Esophagus muscularis mucosa (tissue), 4 donors: ENCODE measurements around the gene LDHD. TPM values are rescaled to one million over a fixed set of nuclear protein-coding genes. Genes with fewer than 3 reads are reported as not detected.

Experiments
- DNase-seq: peaks from one replicate; pipeline ENCODE4 v3.0.0-alpha.2; 2017; ENCODE audit errors: extremely low spot score
- H3K27ac ChIP-seq, 4 donors: fragments of 200-600 bp; sonication (generic); replicated peaks in 1 of 4; 1 replicate in 3 of 4; 2 replicates in 1 of 4; pipeline ENCODE4 v1.5.1; 2016 to 2019; ENCODE audit warnings: mild to moderate bottlenecking in 1 of 4
- H3K27me3 ChIP-seq, 4 donors: fragments of 200-600 bp; sonication (generic); one replicate each; pipeline versions ENCODE4 v1.5.1 to v1.6.0; 2016 to 2019
- H3K36me3 ChIP-seq, 4 donors: fragments of 200-600 bp; sonication (generic); one replicate each; pipeline ENCODE4 v1.5.1; 2016 to 2019
- H3K4me1 ChIP-seq, 4 donors: fragments of 200-600 bp; sonication (generic); one replicate each; pipeline ENCODE4 v1.5.1; 2016 to 2019
- H3K4me3 ChIP-seq, 4 donors: fragments of 200-600 bp; sonication (generic); 1 replicate in 2 of 4; 2 replicates in 2 of 4; pipeline ENCODE4 v1.5.1; 2016 to 2019; ENCODE audit warnings: mild to moderate bottlenecking in 4 of 4, moderate library complexity in 1 of 4
- H3K9me3 ChIP-seq, 4 donors: fragments of 200-600 bp; sonication (generic); 1 replicate in 3 of 4; 2 replicates in 1 of 4; pipeline ENCODE4 v1.5.1; 2016 to 2019
- EP300 ChIP-seq: sonication (generic); formaldehyde crosslinking; IDR thresholded peaks from one replicate; pipeline ENCODE4 v1.6.1; 2017; ENCODE audit warnings: antibody characterized with exemption
- POLR2A ChIP-seq: fragments of 450-650 bp; IDR thresholded peaks from one replicate; pipeline ENCODE4 v1.6.1; 2017; ENCODE audit warnings: antibody characterized with exemption, moderate library complexity, mild to moderate bottlenecking, low read depth
- POLR2AphosphoS5 ChIP-seq, 2 donors: sonication (generic); formaldehyde crosslinking; IDR thresholded peaks; one replicate each; pipeline ENCODE4 v1.6.1; 2017; ENCODE audit warnings: antibody characterized with exemption in 2 of 2
- WGBS: methylation state at CpG from one replicate; pipeline ENCODE4 v1.1.5; 2018; 5-methylcytosine and 5-hydroxymethylcytosine counted together
- intact Hi-C: fragments of 100-400 bp; cut with DNase I; formaldehyde crosslinking; loops from one replicate; pipeline ENCODE4 v1.15.1; 2023
- total RNA-seq, 4 donors: library from RNA; depleted of rRNA; stranded (reverse); fragments of >200 nt; gene quantifications; one replicate each; pipeline versions ENCODE4 v1.1.0 to v1.2.1, GENCODE V29; 2016
- TF ChIP-seq, protein P1 (sequence below), 3 experiments: fragments of 200-600 bp in 2 of 3; fragments of 450-650 bp in 1 of 3; sonication (generic) in 2 of 3; IDR thresholded peaks; one replicate each; pipeline ENCODE4 v1.5.1; 2017 to 2019; ENCODE audit warnings: antibody characterized with exemption in 3 of 3, mild to moderate bottlenecking in 2 of 3, moderate library complexity in 1 of 3

LDHD gene
- total RNA-seq, 4 donors from 2014 or later: 6.7 to 13.2 (median 8.7) TPM

DNA sequence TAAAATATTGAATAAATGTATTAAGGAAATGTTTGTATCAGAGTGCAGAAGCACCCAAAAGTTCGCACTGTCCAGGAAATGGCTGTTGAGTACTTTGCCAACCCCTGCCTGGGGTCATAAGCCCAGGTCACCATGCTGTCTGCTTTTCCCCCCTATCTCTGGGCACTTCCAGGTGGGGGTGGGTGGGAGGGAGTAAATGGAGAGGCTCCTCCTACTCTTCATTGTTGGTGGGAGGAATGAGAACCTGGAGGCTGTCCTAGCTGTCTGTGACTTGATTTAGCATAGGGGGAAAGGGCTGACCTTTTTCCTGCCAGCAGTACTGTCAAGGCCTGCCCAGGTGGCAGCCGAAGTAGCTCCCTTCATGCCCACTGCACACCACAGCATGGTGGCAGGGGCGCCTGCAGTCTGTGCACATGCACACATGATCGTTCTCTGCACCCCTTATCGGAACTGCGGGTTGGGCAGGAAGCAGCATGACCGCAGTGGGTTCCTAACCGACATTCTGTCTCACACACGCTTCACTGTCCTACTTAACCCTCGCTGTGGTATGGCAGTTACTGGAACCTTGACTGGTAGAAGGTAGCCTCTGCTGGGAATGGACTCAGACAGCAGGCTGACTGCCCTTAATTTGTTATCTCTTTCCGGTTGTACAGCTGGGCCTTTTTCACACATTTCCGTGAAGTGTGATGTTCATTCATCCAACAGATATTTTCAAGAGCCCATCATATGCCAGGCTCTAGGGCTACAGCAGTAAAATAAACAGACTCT is 41.5 kb downstream of the LDHD start:
- Histone ChIP-seq H3K4me1 (peaks cover 12 to 36% (median 21%) of the 10 kb centered on the region in 4 donors), H3K9me3 (no peaks in the 10 kb centered on the region), H3K4me3 (no peak overlapping the region), H3K27ac (no peak overlapping the region), H3K36me3 (no peaks in the 10 kb centered on the region), H3K27me3 (no peaks in the 10 kb centered on the region)
- WGBS: 82% methylated on average over 5 of the region's 12 CpGs
- DNase-seq: no peak
- intact Hi-C loops: no loop called here
- TF ChIP-seq POLR2A: no peak
- TF ChIP-seq POLR2AphosphoS5 (IDR thresholded peaks at IDR 0.05): peak in 1 of 2 donors; percentile 8

- Histone ChIP-seq H3K4me1 (peaks cover 16 to 38% (median 27%) of the 10 kb centered on the region in 4 donors), H3K27ac (no peak overlapping the region), H3K4me3 (no peak overlapping the region), H3K27me3 (no peaks in the 10 kb centered on the region), H3K9me3 (no peaks in the 10 kb centered on the region), H3K36me3 (no peaks in the 10 kb centered on the region)
- TF ChIP-seq POLR2A (no peak), EP300 (no peak)
- TF ChIP-seq, protein P1, sequence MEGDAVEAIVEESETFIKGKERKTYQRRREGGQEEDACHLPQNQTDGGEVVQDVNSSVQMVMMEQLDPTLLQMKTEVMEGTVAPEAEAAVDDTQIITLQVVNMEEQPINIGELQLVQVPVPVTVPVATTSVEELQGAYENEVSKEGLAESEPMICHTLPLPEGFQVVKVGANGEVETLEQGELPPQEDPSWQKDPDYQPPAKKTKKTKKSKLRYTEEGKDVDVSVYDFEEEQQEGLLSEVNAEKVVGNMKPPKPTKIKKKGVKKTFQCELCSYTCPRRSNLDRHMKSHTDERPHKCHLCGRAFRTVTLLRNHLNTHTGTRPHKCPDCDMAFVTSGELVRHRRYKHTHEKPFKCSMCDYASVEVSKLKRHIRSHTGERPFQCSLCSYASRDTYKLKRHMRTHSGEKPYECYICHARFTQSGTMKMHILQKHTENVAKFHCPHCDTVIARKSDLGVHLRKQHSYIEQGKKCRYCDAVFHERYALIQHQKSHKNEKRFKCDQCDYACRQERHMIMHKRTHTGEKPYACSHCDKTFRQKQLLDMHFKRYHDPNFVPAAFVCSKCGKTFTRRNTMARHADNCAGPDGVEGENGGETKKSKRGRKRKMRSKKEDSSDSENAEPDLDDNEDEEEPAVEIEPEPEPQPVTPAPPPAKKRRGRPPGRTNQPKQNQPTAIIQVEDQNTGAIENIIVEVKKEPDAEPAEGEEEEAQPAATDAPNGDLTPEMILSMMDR (IDR thresholded peaks at IDR 0.05): no peak
- no peak for DNase-seq
- WGBS: 82% methylated on average over 3 of the region's 4 CpGs
- intact Hi-C loops: no loop called here
Measured at GRCh38 chr16:75074304-75074793, 42.2 kb downstream of the LDHD start.

- Histone ChIP-seq H3K4me1 (peaks cover 16 to 32% (median 27%) of the 10 kb centered on the region in 4 donors), H3K4me3 (no peak overlapping the region), H3K27ac (no peak overlapping the region), H3K9me3 (no peaks in the 10 kb centered on the region), H3K36me3 (no peaks in the 10 kb centered on the region), H3K27me3 (no peaks in the 10 kb centered on the region)
- no peak for TF ChIP-seq POLR2AphosphoS5 (IDR thresholded peaks at IDR 0.05)
- no peak for TF ChIP-seq EP300
- no peak for TF ChIP-seq POLR2A
- TF ChIP-seq, protein P1 (IDR thresholded peaks at IDR 0.05): no peak
- DNase-seq: no peak
- WGBS: 83% methylated on average over 16 of the region's 20 CpGs
- intact Hi-C loops: no loop called here
Measured at GRCh38 chr16:75073545-75074303, 42.9 kb downstream of the LDHD start.

DNA sequence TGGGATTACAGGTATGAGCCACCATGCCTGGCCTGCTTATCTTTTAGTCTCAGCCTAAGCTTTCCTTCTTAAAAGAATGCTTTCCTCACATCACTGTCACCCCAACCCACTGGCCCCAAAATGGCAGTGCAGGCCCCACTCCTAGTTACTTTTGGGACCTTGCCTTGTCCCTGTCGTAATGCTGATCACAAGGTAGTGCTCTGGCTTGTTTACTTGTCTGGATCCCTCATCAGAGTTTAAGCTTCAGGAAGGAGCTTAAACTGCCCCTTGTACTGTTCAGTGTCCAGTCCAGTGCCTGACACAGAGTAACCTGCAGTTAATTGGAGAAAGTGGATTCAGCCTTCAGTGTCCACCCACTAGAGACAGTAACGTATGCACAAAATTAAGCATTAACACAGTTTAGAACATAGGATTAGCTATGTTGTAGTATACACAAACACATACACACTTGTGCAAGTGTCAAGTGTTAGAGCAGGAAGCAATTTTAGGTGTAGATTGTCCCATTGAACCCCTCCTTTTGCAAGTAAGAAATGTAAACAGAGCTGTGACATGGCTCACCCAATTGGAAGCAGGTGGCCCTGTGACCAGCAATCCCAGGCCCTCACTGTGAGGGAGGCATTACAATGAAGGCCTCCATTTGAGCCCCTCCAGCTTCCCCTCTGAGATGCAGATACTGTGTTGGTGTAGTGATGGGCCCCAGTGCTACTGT is 44.2 kb downstream of the LDHD start:
- H3K4me1 ChIP-seq: peaks cover 16 to 32% (median 27%) of the 10 kb centered on the region in 4 donors
- 91% methylated on average over 2 of the region's 2 CpGs for WGBS
- no peaks in the 10 kb centered on the region for H3K36me3 ChIP-seq
- H3K4me3 ChIP-seq: no peak overlapping the region
- no peak overlapping the region for H3K27ac ChIP-seq
- intact Hi-C loops: no loop called here
- no peaks in the 10 kb centered on the region for H3K27me3 ChIP-seq
- no peak for DNase-seq
- no peaks in the 10 kb centered on the region for H3K9me3 ChIP-seq
- TF ChIP-seq, protein P1 (IDR thresholded peaks at IDR 0.05): no peak
- TF ChIP-seq POLR2A: no peak
- TF ChIP-seq EP300: no peak
- TF ChIP-seq POLR2AphosphoS5 (IDR thresholded peaks at IDR 0.05): no peak
